Mesenchymal stem cell (in vitro differentiated cells and primary cell): ENCODE results near the gene TAMALIN.

Source experiments
- DNase-seq: peaks from one replicate; pipeline ENCODE4 v3.0.0-alpha.2; 2013
- H2AFZ ChIP-seq: one replicate; pipeline ENCODE4 v1.6.1; 2013; ENCODE audit warnings: low read depth, mild to moderate bottlenecking, control low read depth, inconsistent platforms, low read length, moderate library complexity
- H2AK5ac ChIP-seq: 2 replicates; pipeline ENCODE4 v1.6.1; 2013; ENCODE audit warnings: low read length, moderate library complexity, mild to moderate bottlenecking, inconsistent platforms; ENCODE audit not compliant: severe bottlenecking
- H2BK120ac ChIP-seq: one replicate; pipeline ENCODE4 v1.6.1; 2013; ENCODE audit warnings: low read depth, mild to moderate bottlenecking, inconsistent platforms, low read length, moderate library complexity
- H2BK12ac ChIP-seq, 2 experiments: one replicate each; pipeline ENCODE4 v1.6.1; 2013; ENCODE audit warnings: inconsistent platforms in 2 of 2, low read length in 2 of 2, mild to moderate bottlenecking in 2 of 2, moderate library complexity in 2 of 2, control low read depth in 1 of 2
- H2BK15ac ChIP-seq: one replicate; pipeline ENCODE4 v1.6.1; 2013; ENCODE audit warnings: mild to moderate bottlenecking, low read depth, inconsistent platforms; ENCODE audit not compliant: poor library complexity, severe bottlenecking
- H2BK5ac ChIP-seq: 2 replicates; pipeline ENCODE4 v1.6.1; 2013; ENCODE audit warnings: low read depth, mild to moderate bottlenecking, low read length, control low read depth, inconsistent platforms; ENCODE audit not compliant: poor library complexity, severe bottlenecking
- H3K14ac ChIP-seq, 2 experiments: one replicate each; pipeline ENCODE4 v1.6.1; 2013; ENCODE audit warnings: inconsistent platforms in 2 of 2, low read length in 2 of 2, control low read depth in 1 of 2, mild to moderate bottlenecking in 1 of 2, moderate library complexity in 1 of 2
- H3K18ac ChIP-seq, 2 experiments: one replicate each; pipeline ENCODE4 v1.6.1; 2013; ENCODE audit warnings: inconsistent platforms in 2 of 2, low read length in 2 of 2, control low read depth in 1 of 2, low read depth in 1 of 2, mild to moderate bottlenecking in 1 of 2
- H3K23ac ChIP-seq, 2 experiments: one replicate each; pipeline ENCODE4 v1.6.1; 2013; ENCODE audit warnings: inconsistent platforms in 2 of 2, low read length in 2 of 2, mild to moderate bottlenecking in 2 of 2, moderate library complexity in 2 of 2, control low read depth in 1 of 2
- H3K27ac ChIP-seq: 2 replicates; pipeline ENCODE4 v1.5.1; 2013; ENCODE audit warnings: mild to moderate bottlenecking, moderate library complexity, low read length, control low read depth, inconsistent platforms; ENCODE audit not compliant: poor library complexity, severe bottlenecking
- H3K27me3 ChIP-seq, 2 experiments: 2 replicates each; pipeline versions ENCODE4 v1.6.1 to v1.7.0; 2013; ENCODE audit warnings: low read length in 2 of 2, mild to moderate bottlenecking in 2 of 2, moderate library complexity in 2 of 2, control low read depth in 1 of 2, inconsistent platforms in 1 of 2; ENCODE audit not compliant: control insufficient read depth in 1 of 2, insufficient read depth in 1 of 2
- H3K36me3 ChIP-seq, 2 experiments: 2 replicates each; pipeline versions ENCODE4 v1.6.1 to v1.7.0; 2013; ENCODE audit warnings: low read length in 2 of 2, control low read depth in 1 of 2, inconsistent platforms in 1 of 2, low read depth in 1 of 2, mild to moderate bottlenecking in 1 of 2; ENCODE audit not compliant: insufficient read depth in 2 of 2, control insufficient read depth in 1 of 2
- H3K4ac ChIP-seq, 2 experiments: one replicate each; pipeline ENCODE4 v1.6.1; 2013; ENCODE audit warnings: inconsistent platforms in 2 of 2, low read length in 2 of 2, mild to moderate bottlenecking in 2 of 2, moderate library complexity in 2 of 2, control low read depth in 1 of 2, low read depth in 1 of 2
- H3K4me1 ChIP-seq: 2 replicates; pipeline ENCODE4 v1.6.1; 2013; ENCODE audit warnings: low read depth, low read length, control low read depth; ENCODE audit not compliant: control insufficient read depth, insufficient read depth
- H3K4me2 ChIP-seq: 2 replicates; pipeline ENCODE4 v1.6.1; 2013; ENCODE audit warnings: low read length, mild to moderate bottlenecking, inconsistent platforms; ENCODE audit not compliant: poor library complexity, severe bottlenecking
- H3K4me3 ChIP-seq, 2 experiments: 2 replicates each; pipeline versions ENCODE4 v1.5.1 to v1.7.0; 2013; ENCODE audit warnings: low read length in 2 of 2, mild to moderate bottlenecking in 2 of 2, control low read depth in 1 of 2, low read depth in 1 of 2; ENCODE audit not compliant: insufficient read depth in 1 of 2
- H3K79me1 ChIP-seq: replicated peaks from 2 replicates; pipeline ENCODE4 v1.6.1; 2013; ENCODE audit warnings: mild to moderate bottlenecking, control low read depth, low read length, inconsistent platforms; ENCODE audit not compliant: poor library complexity, severe bottlenecking
- H3K9ac ChIP-seq: 2 replicates; pipeline ENCODE4 v1.7.0; 2013; ENCODE audit warnings: mild to moderate bottlenecking, low read length, moderate library complexity
- H3K9me3 ChIP-seq: 2 replicates; pipeline ENCODE4 v1.7.0; 2013; ENCODE audit warnings: mild to moderate bottlenecking, low read length; ENCODE audit not compliant: control insufficient read depth
- H4K8ac ChIP-seq: one replicate; pipeline ENCODE4 v1.6.1; 2013; ENCODE audit warnings: inconsistent platforms, mild to moderate bottlenecking, low read length, moderate library complexity
- H4K91ac ChIP-seq: one replicate; pipeline ENCODE4 v1.6.1; 2013; ENCODE audit warnings: mild to moderate bottlenecking, low read length, inconsistent platforms
- WGBS: methylation state at CpG from one replicate; pipeline ENCODE4 v1.1.7; 2013; ENCODE audit warnings: mixed read lengths; 5-methylcytosine and 5-hydroxymethylcytosine counted together

TAMALIN gene

GRCh38 chr12:52059582-52060497 is 53.1 kb downstream of the TAMALIN start:
- DNase-seq, result peak; percentile 88
- H2AK5ac ChIP-seq, result no peak overlapping the region
- 86% methylated on average over 9 of the region's 12 CpGs for WGBS
- H2BK5ac ChIP-seq, result no peak overlapping the region
- no peak overlapping the region for H3K4me2 ChIP-seq
- H3K79me1 ChIP-seq, result no peaks in the 10 kb centered on the region
- no peak overlapping the region for H2BK12ac ChIP-seq
- peaks cover 0 to 16% of the 10 kb centered on the region in 2 experiments for H3K36me3 ChIP-seq
- H2AFZ ChIP-seq, result no peak overlapping the region
- no peak overlapping the region for H3K23ac ChIP-seq
- no peak overlapping the region for H2BK15ac ChIP-seq
- H3K9me3 ChIP-seq, result no peaks in the 10 kb centered on the region
- no peak overlapping the region for H3K4ac ChIP-seq
- H4K91ac ChIP-seq, result no peak overlapping the region
- no peak overlapping the region for H3K9ac ChIP-seq
- H3K4me3 ChIP-seq, result no peak overlapping the region
- H3K4me1 ChIP-seq, result peaks cover 4% of the 10 kb centered on the region
- no peaks in the 10 kb centered on the region for H3K27me3 ChIP-seq
- no peak overlapping the region for H3K18ac ChIP-seq
- no peak overlapping the region for H4K8ac ChIP-seq
- no peak overlapping the region for H2BK120ac ChIP-seq
- no peak overlapping the region for H3K14ac ChIP-seq
- H3K27ac ChIP-seq, result no peak overlapping the region

- peaks cover 0 to 16% of the 10 kb centered on the region in 2 experiments for H3K36me3 ChIP-seq
- peak; percentile 77 for DNase-seq
- H3K14ac ChIP-seq, result no peak overlapping the region
- H3K9me3 ChIP-seq, result no peaks in the 10 kb centered on the region
- H2BK120ac ChIP-seq, result no peak overlapping the region
- peaks cover 4% of the 10 kb centered on the region for H3K4me1 ChIP-seq
- H4K91ac ChIP-seq, result peak overlapping the region; percentile 34
- H3K9ac ChIP-seq, result no peak overlapping the region
- H2AFZ ChIP-seq, result no peak overlapping the region
- no peaks in the 10 kb centered on the region for H3K79me1 ChIP-seq
- no peak overlapping the region for H2BK12ac ChIP-seq
- 91% methylated on average over 8 of the region's 14 CpGs for WGBS
- H3K4ac ChIP-seq, result no peak overlapping the region
- H3K18ac ChIP-seq, result no peak overlapping the region
- H3K27ac ChIP-seq, result no peak overlapping the region
- H3K4me2 ChIP-seq, result no peak overlapping the region
- no peak overlapping the region for H2BK15ac ChIP-seq
- no peak overlapping the region for H3K23ac ChIP-seq
- H2AK5ac ChIP-seq, result no peak overlapping the region
- H2BK5ac ChIP-seq, result no peak overlapping the region
- H3K27me3 ChIP-seq, result no peaks in the 10 kb centered on the region
- H4K8ac ChIP-seq, result peak overlapping the region; percentile 32
- no peak overlapping the region for H3K4me3 ChIP-seq
These were observed 53.9 kb downstream of the TAMALIN start for GRCh38 chr12:52060498-52061177.

- no peak overlapping the region for H4K91ac ChIP-seq
- no peak overlapping the region for H2BK12ac ChIP-seq
- H3K4ac ChIP-seq, result no peak overlapping the region
- no peak overlapping the region for H3K9ac ChIP-seq
- H3K4me2 ChIP-seq, result no peak overlapping the region
- H2AK5ac ChIP-seq, result no peak overlapping the region
- 86% methylated on average over 10 of the region's 12 CpGs for WGBS
- H3K79me1 ChIP-seq, result no peaks in the 10 kb centered on the region
- no peak overlapping the region for H2BK5ac ChIP-seq
- H3K23ac ChIP-seq, result no peak overlapping the region
- H2BK15ac ChIP-seq, result no peak overlapping the region
- peaks cover 0 to 16% of the 10 kb centered on the region in 2 experiments for H3K36me3 ChIP-seq
- peak; percentile 54 for DNase-seq
- H2AFZ ChIP-seq, result no peak overlapping the region
- H3K27ac ChIP-seq, result no peak overlapping the region
- no peak overlapping the region for H2BK120ac ChIP-seq
- no peaks in the 10 kb centered on the region for H3K9me3 ChIP-seq
- H4K8ac ChIP-seq, result no peak overlapping the region
- H3K4me3 ChIP-seq, result no peak overlapping the region
- H3K14ac ChIP-seq, result no peak overlapping the region
- H3K27me3 ChIP-seq, result peaks cover 0 to 4% of the 10 kb centered on the region in 2 experiments
- H3K18ac ChIP-seq, result no peak overlapping the region
- peaks cover 4% of the 10 kb centered on the region for H3K4me1 ChIP-seq
These were observed 54.9 kb downstream of the TAMALIN start for GRCh38 chr12:52061470-52062166.
